Nephron progenitor cell (in vitro differentiated cells): ENCODE results near the gene BCL2L2.
"Not testable (repeated sequence)": the region's sequence is repeated elsewhere in the genome, so short reads cannot be mapped to it uniquely, and the experiment has no call there.

Experiments
- DNase-seq: peaks from one replicate; pipeline ENCODE4 v3.0.0; 2021
- H3K27ac Mint-ChIP-seq: 2 replicates; pipeline ENCODE4 v1.8.0; 2021; ENCODE audit warnings: mild to moderate bottlenecking, moderate library complexity, mixed read lengths
- H3K27me3 Mint-ChIP-seq: 2 replicates; pipeline ENCODE4 v1.8.0; 2021; ENCODE audit warnings: mild to moderate bottlenecking, low read depth, mixed read lengths; ENCODE audit not compliant: poor library complexity
- H3K36me3 Mint-ChIP-seq: 2 replicates; pipeline ENCODE4 v1.8.0; 2021; ENCODE audit warnings: low read depth, mixed read lengths
- H3K4me1 Mint-ChIP-seq: 2 replicates; pipeline ENCODE4 v1.8.0; 2021; ENCODE audit warnings: mixed read lengths
- H3K4me3 Mint-ChIP-seq: 2 replicates; pipeline ENCODE4 v1.8.0; 2021; ENCODE audit warnings: mild to moderate bottlenecking, moderate library complexity, mixed read lengths
- H3K9me3 Mint-ChIP-seq: 2 replicates; pipeline ENCODE4 v1.8.0; 2021; ENCODE audit warnings: mild to moderate bottlenecking, moderate library complexity, mixed read lengths
- CTCF ChIP-seq: fragments of 200-600 bp; sonication (generic); IDR thresholded peaks from 2 replicates; pipeline ENCODE4 v1.5.0; 2021; ENCODE audit warnings: antibody characterized with exemption

BCL2L2 gene, protein sequence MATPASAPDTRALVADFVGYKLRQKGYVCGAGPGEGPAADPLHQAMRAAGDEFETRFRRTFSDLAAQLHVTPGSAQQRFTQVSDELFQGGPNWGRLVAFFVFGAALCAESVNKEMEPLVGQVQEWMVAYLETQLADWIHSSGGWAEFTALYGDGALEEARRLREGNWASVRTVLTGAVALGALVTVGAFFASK

GRCh38 chr14:23306412-23307145 is at the start of gene BCL2L2:
Gene BCL2L2 (plus strand): TSS chr14:23306833. CDS start chr14:23307768, 935 bp downstream.
- Mint-ChIP-seq H3K27ac (peak within 1 kb of the TSS; percentile 98), H3K4me1 (peaks cover 53% of the 10 kb centered on the region), H3K4me3 (peak within 1 kb of the TSS; percentile 94), H3K9me3 (no peaks in the 10 kb centered on the region), H3K36me3 (peaks cover 13% of the 10 kb centered on the region), H3K27me3 (no peaks in the 10 kb centered on the region)
- TF ChIP-seq CTCF = no peak
- DNase-seq = peak; percentile 91

DNA sequence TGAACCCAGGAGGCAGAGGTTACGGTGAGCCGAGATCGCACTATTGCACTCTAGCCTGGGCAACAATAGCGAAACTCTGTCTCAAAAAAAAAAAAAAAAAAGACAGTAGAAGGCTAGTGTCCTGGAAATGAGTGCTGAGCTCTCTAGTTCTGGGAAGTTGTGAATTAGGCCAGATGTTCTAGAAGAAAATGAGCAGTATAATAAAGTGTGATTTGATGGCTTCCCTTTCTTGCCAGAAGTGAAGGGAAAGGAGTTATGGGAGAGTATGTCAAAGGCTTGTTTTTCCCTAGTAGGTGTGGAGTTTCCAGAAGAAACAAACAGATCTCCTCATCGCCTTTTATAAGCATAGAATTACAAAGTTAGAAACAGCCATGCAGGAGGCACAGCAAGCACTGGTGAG is 48.4 kb upstream of the BCL2L2 start:
- no peak for DNase-seq
- Mint-ChIP-seq H3K27ac (no peak overlapping the region), H3K27me3 (peaks cover 37% of the 10 kb centered on the region), H3K36me3 (no peaks in the 10 kb centered on the region), H3K9me3 (no peaks in the 10 kb centered on the region), H3K4me3 (no peak overlapping the region), H3K4me1 (peaks cover 10% of the 10 kb centered on the region)
- no peak for TF ChIP-seq CTCF

DNA sequence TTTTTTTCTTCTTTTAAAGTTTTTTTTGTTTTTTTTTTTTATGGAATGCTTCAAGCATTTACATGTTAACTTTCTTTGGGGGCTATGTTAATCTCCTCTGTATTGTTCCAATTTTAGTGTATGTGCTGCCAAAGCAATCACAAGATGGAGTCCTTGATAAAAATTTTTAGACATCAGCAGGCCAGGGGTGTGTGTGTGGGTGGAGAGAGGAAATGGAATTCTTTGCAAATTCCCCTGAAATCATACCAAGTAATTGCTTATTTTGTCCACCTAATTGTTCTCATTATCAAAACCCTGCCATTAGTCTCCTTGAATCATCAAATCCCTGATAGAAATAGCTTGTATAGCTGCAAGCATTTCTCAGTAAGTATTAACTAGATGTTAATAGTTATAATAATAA is 47.2 kb upstream of the BCL2L2 start:
- Mint-ChIP-seq H3K4me1 (peaks cover 10% of the 10 kb centered on the region), H3K27ac (no peak overlapping the region), H3K9me3 (no peaks in the 10 kb centered on the region), H3K27me3 (peaks cover 41% of the 10 kb centered on the region), H3K36me3 (no peaks in the 10 kb centered on the region), H3K4me3 (no peak overlapping the region)
- TF ChIP-seq CTCF = no peak
- no peak for DNase-seq

- H3K4me3 Mint-ChIP-seq, H3K9me3 Mint-ChIP-seq, H3K27ac Mint-ChIP-seq, H3K36me3 Mint-ChIP-seq, H3K4me1 Mint-ChIP-seq, DNase-seq: not testable (repeated sequence)
- H3K27me3 Mint-ChIP-seq = peaks cover 40% of the 10 kb centered on the region
These were observed 45.8 kb upstream of the BCL2L2 start for GRCh38 chr14:23260849-23261248.

DNA sequence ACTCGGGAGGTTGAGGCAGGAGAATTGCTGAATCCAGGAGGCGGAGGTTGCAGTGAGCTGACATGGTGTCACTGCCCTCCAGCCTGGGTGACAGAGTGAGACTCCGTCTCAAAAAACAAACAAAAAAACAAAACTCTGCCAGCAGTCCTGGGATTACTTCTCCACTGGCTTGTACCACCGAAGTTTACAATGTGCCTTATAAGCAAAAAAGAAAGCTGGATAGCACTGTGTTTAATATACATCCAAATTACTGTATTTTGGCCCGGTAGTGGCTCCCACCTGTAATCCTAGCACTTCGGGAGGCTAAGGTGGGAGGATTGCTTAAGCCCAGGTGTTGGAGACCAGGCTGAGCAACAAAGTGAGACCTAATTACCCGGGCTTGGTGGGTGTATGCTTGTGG is 37.4 kb upstream of the BCL2L2 start:
- H3K36me3 Mint-ChIP-seq = peaks cover 7% of the 10 kb centered on the region
- H3K4me1 Mint-ChIP-seq = no peaks in the 10 kb centered on the region
- H3K9me3 Mint-ChIP-seq = no peaks in the 10 kb centered on the region
- DNase-seq = no peak
- TF ChIP-seq CTCF = no peak
- H3K4me3 Mint-ChIP-seq = no peak overlapping the region
- peaks cover 16% of the 10 kb centered on the region for H3K27me3 Mint-ChIP-seq
- H3K27ac Mint-ChIP-seq = no peak overlapping the region

DNA sequence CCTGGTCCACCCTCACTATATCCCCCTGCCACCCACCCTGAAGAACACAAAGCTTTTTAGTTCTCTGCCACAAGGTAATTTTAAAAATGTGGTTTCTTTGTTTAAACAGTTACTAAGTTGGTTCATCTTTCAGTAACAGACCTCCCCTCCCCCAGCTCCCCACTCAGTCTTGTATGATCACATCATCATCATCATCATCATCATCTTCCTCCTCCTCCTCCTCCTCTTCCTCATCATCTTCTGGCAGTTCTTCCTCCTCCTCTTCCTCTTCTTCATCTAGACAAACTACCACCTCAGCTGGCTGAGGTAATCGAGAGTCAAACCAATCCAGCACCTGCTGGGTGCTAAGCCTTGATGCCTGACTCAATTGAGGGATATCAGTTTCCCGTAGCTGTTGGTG is 31.2 kb upstream of the BCL2L2 start:
- peaks cover 13% of the 10 kb centered on the region for H3K4me1 Mint-ChIP-seq
- no peak for DNase-seq
- peaks cover 62% of the 10 kb centered on the region for H3K36me3 Mint-ChIP-seq
- H3K4me3 Mint-ChIP-seq = no peak overlapping the region
- no peak overlapping the region for H3K27ac Mint-ChIP-seq
- H3K9me3 Mint-ChIP-seq = no peaks in the 10 kb centered on the region
- H3K27me3 Mint-ChIP-seq = no peaks in the 10 kb centered on the region
- no peak for TF ChIP-seq CTCF
